IMR-90 (cell line): ENCODE data around the gene ZC3H14. TPM values are rescaled to one million over a fixed set of nuclear protein-coding genes. Genes with fewer than 3 reads are reported as not detected.

Experiments used
- ATAC-seq: fragments of 200-7000 bp; cut with Tn5 transposase; 2 replicates; pipeline ENCODE4 v1.9.1; 2020; ENCODE audit warnings: low read depth, mild to moderate bottlenecking, moderate library complexity
- BruUV-seq: library from RNA; stranded (reverse); fragments of 400-500 nt; replicated peaks from 2 replicates; lab custom pipeline; 2021; lab: Mats Ljungman, UMichigan
- CTCF ChIA-PET: fragments of 300-600 bp; formaldehyde crosslinking; extraction: SDS; loops from one replicate; lab custom pipeline; 2021; ENCODE audit warnings: antibody characterized with exemption; lab: Yijun Ruan, JAX
- POLR2A ChIA-PET: fragments of 300-600 bp; sonication (Branson Sonifier 250); formaldehyde crosslinking; loops from one replicate; lab custom pipeline; 2022; ENCODE audit warnings: antibody characterized with exemption; ENCODE audit not compliant: unreplicated experiment; lab: Charles Lee
- DNase-seq: peaks from one replicate; pipeline ENCODE4 v3.0.0; 2013
- H2AFZ ChIP-seq: replicated peaks from 2 replicates; pipeline ENCODE3; 2013; ENCODE audit warnings: low read length, mild to moderate bottlenecking; ENCODE audit not compliant: poor library complexity
- H2AK5ac ChIP-seq: 2 replicates; pipeline ENCODE4 v1.6.1; 2013; ENCODE audit warnings: low read depth, low read length, inconsistent platforms
- H2AK9ac ChIP-seq: replicated peaks from 2 replicates; pipeline ENCODE3; 2013; ENCODE audit warnings: mild to moderate bottlenecking, low read depth, low read length, moderate library complexity; ENCODE audit not compliant: poor library complexity
- H2BK120ac ChIP-seq: 2 replicates; pipeline ENCODE4 v1.6.1; 2013; ENCODE audit warnings: low read depth, low read length, inconsistent platforms
- H2BK15ac ChIP-seq: 3 replicates; pipeline ENCODE4 v1.6.1; 2013; ENCODE audit warnings: low read depth, low read length, inconsistent platforms
- H2BK20ac ChIP-seq: 2 replicates; pipeline ENCODE4 v1.6.1; 2013; ENCODE audit warnings: low read depth, mild to moderate bottlenecking, inconsistent platforms, low read length, moderate library complexity
- H2BK5ac ChIP-seq: 2 replicates; pipeline ENCODE4 v1.6.1; 2013; ENCODE audit warnings: mild to moderate bottlenecking, low read depth, low read length, inconsistent platforms; ENCODE audit not compliant: poor library complexity, severe bottlenecking
- H3K14ac ChIP-seq: replicated peaks from 2 replicates; pipeline ENCODE4 v1.6.1; 2013; ENCODE audit warnings: low read depth, low read length, inconsistent platforms
- H3K18ac ChIP-seq: 2 replicates; pipeline ENCODE4 v1.6.1; 2013; ENCODE audit warnings: low read depth, low read length, control low read depth
- H3K23ac ChIP-seq: 2 replicates; pipeline ENCODE4 v1.6.1; 2013; ENCODE audit warnings: low read depth, low read length, inconsistent platforms
- H3K27ac ChIP-seq: 2 replicates; pipeline ENCODE4 v1.5.1; 2013; ENCODE audit warnings: mild to moderate bottlenecking, control low read depth, low read length; ENCODE audit not compliant: insufficient read depth
- H3K27me3 ChIP-seq: 2 replicates; pipeline ENCODE4 v1.6.1; 2013; ENCODE audit warnings: low read length; ENCODE audit not compliant: control insufficient read depth, insufficient read depth
- H3K36me3 ChIP-seq: 2 replicates; pipeline ENCODE4 v1.6.1; 2013; ENCODE audit warnings: low read length, mixed read lengths; ENCODE audit not compliant: control insufficient read depth, insufficient read depth
- H3K4ac ChIP-seq: 2 replicates; pipeline ENCODE4 v1.6.1; 2013; ENCODE audit warnings: low read depth, low read length, inconsistent platforms
- H3K4me1 ChIP-seq: 2 replicates; pipeline ENCODE4 v1.6.1; 2013; ENCODE audit warnings: low read length, mixed read lengths; ENCODE audit not compliant: control insufficient read depth, insufficient read depth
- H3K4me2 ChIP-seq: 2 replicates; pipeline ENCODE4 v1.6.1; 2013; ENCODE audit warnings: low read depth, mild to moderate bottlenecking, control low read depth, low read length, moderate library complexity
- H3K4me3 ChIP-seq: 2 replicates; pipeline ENCODE4 v1.5.1; 2013; ENCODE audit warnings: low read depth, mild to moderate bottlenecking, control low read depth, low read length, moderate library complexity; ENCODE audit not compliant: insufficient read depth
- H3K56ac ChIP-seq: 2 replicates; pipeline ENCODE4 v1.6.1; 2013; ENCODE audit warnings: low read length, inconsistent platforms; ENCODE audit not compliant: insufficient read depth; ENCODE audit errors: extremely low read depth
- H3K79me1 ChIP-seq, 2 experiments: 2 replicates each; pipeline ENCODE4 v1.6.1; 2013; ENCODE audit warnings: low read length in 2 of 2, inconsistent platforms in 1 of 2, low read depth in 1 of 2
- H3K9ac ChIP-seq: 2 replicates; pipeline ENCODE4 v1.6.1; 2013; ENCODE audit warnings: low read depth, low read length, control low read depth
- H3K9me1 ChIP-seq: 2 replicates; pipeline ENCODE4 v1.6.1; 2013; ENCODE audit warnings: low read length, inconsistent platforms; ENCODE audit not compliant: insufficient read depth
- H3K9me3 ChIP-seq: 2 replicates; pipeline ENCODE4 v1.6.1; 2013; ENCODE audit warnings: low read length; ENCODE audit not compliant: control insufficient read depth, insufficient read depth
- H4K20me1 ChIP-seq: 2 replicates; pipeline ENCODE4 v1.6.1; 2013; ENCODE audit warnings: low read length, inconsistent platforms; ENCODE audit not compliant: insufficient read depth
- H4K5ac ChIP-seq: 2 replicates; pipeline ENCODE4 v1.6.1; 2013; ENCODE audit warnings: mild to moderate bottlenecking, low read depth, low read length, control low read depth
- H4K8ac ChIP-seq, 2 experiments: 2 replicates each; pipeline ENCODE4 v1.6.1; 2013; ENCODE audit warnings: low read depth in 2 of 2, low read length in 2 of 2, control low read depth in 1 of 2, inconsistent platforms in 1 of 2
- H4K91ac ChIP-seq: 2 replicates; pipeline ENCODE4 v1.6.1; 2013; ENCODE audit warnings: low read depth, low read length, inconsistent platforms; ENCODE audit not compliant: insufficient read depth
- MAFK ChIP-seq: IDR thresholded peaks from 2 replicates; pipeline ENCODE4 v1.6.1; 2012; ENCODE audit warnings: low read depth, low read length, improper control_type of control experiment
- RCOR1 ChIP-seq: IDR thresholded peaks from 2 replicates; pipeline ENCODE4 v1.6.1; 2012; ENCODE audit warnings: mild to moderate bottlenecking, low read length, improper control_type of control experiment; ENCODE audit not compliant: insufficient replicate concordance
- WGBS, 2 experiments: methylation state at CpG; one replicate each; pipeline versions ENCODE4 v1.1.5 to v1.1.7; 2013; ENCODE audit warnings: missing lambda C conversion rate in 2 of 2; ENCODE audit not compliant: insufficient read length in 1 of 2; ENCODE audit errors: extremely low coverage in 2 of 2; 5-methylcytosine and 5-hydroxymethylcytosine counted together
- dilution Hi-C: fragments of 300-500 bp; cut with HindIII; formaldehyde crosslinking; loops from one replicate; pipeline ENCODE4 v1.14.3; 2018; ENCODE audit warnings: low sequenced_read_pairs; ENCODE audit not compliant: unreplicated experiment
- in situ Hi-C: fragments of 300-500 bp; cut with MboI; formaldehyde crosslinking; loops from 3 replicates; pipeline ENCODE4 v1.14.3; 2019; ENCODE audit warnings: low sequenced_read_pairs, inconsistent platforms, mixed read lengths
- intact Hi-C: fragments of 100-400 bp; cut with micrococcal nuclease; formaldehyde crosslinking; loops from 2 replicates; pipeline ENCODE4 v1.10.0; 2022
- polyA plus RNA-seq, 3 experiments: library from polyadenylated mRNA; depleted of rRNA; stranded (reverse); fragments of >200 nt; gene quantifications; 2 replicates each; pipeline ENCODE4 v1.2.3, GENCODE V29; 2012; ENCODE audit warnings: low replicate concordance in 1 of 3
- total RNA-seq: library from RNA; depleted of rRNA; stranded (reverse); fragments of >200 nt; gene quantifications from 2 replicates; pipeline ENCODE4 v1.2.3, GENCODE V29; 2012

ZC3H14 gene
- total and polyA plus RNA-seq, 2 of the 4 experiments (the other 2 are of a cell fraction), result 72.5 to 111 TPM

- H3K79me1 ChIP-seq, result peaks cover 16 to 35% of the 10 kb centered on the region in 2 experiments
- intact Hi-C loops (loop anchor here (2.0 kb wide), 2 partner anchors 365 to 539 kb away; no protein-coding TSS in a partner anchor), dilution Hi-C loops (no loop called here), in situ Hi-C loops (loop anchor here (10.0 kb wide), 2 partner anchors 169 to 359 kb away; partner anchors contain the start of gene SPATA7)
- TF ChIP-seq RCOR1 (no peak), MAFK (peak; percentile 19; the same call in 1 of the 2 replicates)
- H4K91ac ChIP-seq, result peak overlapping the region; percentile 52; the same call in 1 of the 2 replicates
- peak overlapping the region; percentile 92 for H3K23ac ChIP-seq
- POLR2A ChIA-PET, result no interaction called here
- H2BK20ac ChIP-seq, result no peak overlapping the region
- H3K56ac ChIP-seq, result peak overlapping the region; percentile 88
- peaks cover 17% of the 10 kb centered on the region; the same call in 1 of the 2 replicates for H4K20me1 ChIP-seq
- H2BK15ac ChIP-seq, result peak overlapping the region; percentile 28; the same call in 1 of the 3 replicates
- TSS peak; percentile 47 for BruUV-seq
- H3K18ac ChIP-seq, result peak overlapping the region; percentile 45; the same call in 1 of the 2 replicates
- peak overlapping the region; percentile 65 for H3K4me3 ChIP-seq
- DNase-seq (peak; percentile 8), ATAC-seq (no peak)
- no peaks in the 10 kb centered on the region for H3K27me3 ChIP-seq
- peaks cover 7% of the 10 kb centered on the region for H3K4me1 ChIP-seq
- peak overlapping the region; percentile 33; the same call in 1 of the 2 replicates for H2BK120ac ChIP-seq
- H2BK5ac ChIP-seq, result peak overlapping the region; percentile 44
- H3K9ac ChIP-seq, result peak overlapping the region; percentile 92
- H2AFZ ChIP-seq, result peak overlapping the region; percentile 97
- H4K5ac ChIP-seq, result peak overlapping the region; percentile 57
- no peak overlapping the region for H2AK5ac ChIP-seq
- no peaks in the 10 kb centered on the region for H3K9me1 ChIP-seq
- peak overlapping the region; percentile 71 for H3K4ac ChIP-seq
- peak overlapping the region; percentile 99 for H3K4me2 ChIP-seq
- peak overlapping the region; percentile 66 for H3K14ac ChIP-seq
- H3K27ac ChIP-seq, result peak overlapping the region; percentile 48
- peak overlapping the region; percentile 52 to 57; a peak in 2 of 4 replicates for H4K8ac ChIP-seq
- CTCF ChIA-PET, result no interaction called here
- 2% methylated on average over 5 of the region's 19 CpGs; no CpG with 5 or more reads in 1 of the 2 experiments for WGBS, 2 experiments
- H3K9me3 ChIP-seq, result no peaks in the 10 kb centered on the region
- peaks cover 6% of the 10 kb centered on the region for H3K36me3 ChIP-seq
- peak overlapping the region; percentile 70 for H2AK9ac ChIP-seq
Measured at GRCh38 chr14:88553886-88554456, 8.9 kb upstream of the ZC3H14 start.
